Right renal pelvis (tissue), 4 donors: ENCODE results near the gene RAD51B. TPM values are rescaled to one million over a fixed set of nuclear protein-coding genes. Genes with fewer than 3 reads are reported as not detected.

Experiments
- DNase-seq, 4 donors: peaks; one replicate each; pipeline ENCODE4 v3.0.0-alpha.2; 2013; ENCODE audit warnings: low read depth in 4 of 4, low spot score in 3 of 4, missing footprints in 1 of 4
- polyA plus RNA-seq, 4 donors: library from polyadenylated mRNA; unstranded; fragments of 120-200 nt; gene quantifications; one replicate each; pipeline ENCODE4 v1.2.1, GENCODE V29; 2013; ENCODE audit not compliant: insufficient read length in 4 of 4

RAD51B gene
- polyA plus RNA-seq, 4 donors = 10.7 to 11.6 (median 11.3) TPM

- DNase-seq = no peak
Observed at GRCh38 chr14:68342216-68342763, 522.7 kb downstream of the RAD51B start.

GRCh38 chr14:68343534-68344118, 524.0 kb downstream of the RAD51B start:
- no peak for DNase-seq

GRCh38 chr14:68345738-68346137, 526.2 kb downstream of the RAD51B start:
- DNase-seq = no peak

GRCh38 chr14:68346556-68347343, 527.2 kb downstream of the RAD51B start:
- no peak for DNase-seq

- no peak for DNase-seq
Observed at GRCh38 chr14:68349900-68350629, 530.5 kb downstream of the RAD51B start.

GRCh38 chr14:68355415-68355814, 535.8 kb downstream of the RAD51B start:
- no peak for DNase-seq

- no peak for DNase-seq
Observed at GRCh38 chr14:68357777-68358176, 538.2 kb downstream of the RAD51B start.

GRCh38 chr14:68358500-68358899, 538.9 kb downstream of the RAD51B start:
- DNase-seq = no peak

GRCh38 chr14:68359022-68359836, 539.6 kb downstream of the RAD51B start:
- DNase-seq = no peak

- DNase-seq = no peak
Observed at GRCh38 chr14:68359837-68360552, 540.4 kb downstream of the RAD51B start.

- no peak for DNase-seq
Observed at GRCh38 chr14:68361231-68361630, 541.7 kb downstream of the RAD51B start.

GRCh38 chr14:68362846-68363245, 543.3 kb downstream of the RAD51B start:
- no peak for DNase-seq

- DNase-seq = no peak
Observed at GRCh38 chr14:68363466-68363842, 543.9 kb downstream of the RAD51B start.

GRCh38 chr14:68363843-68364767, 544.5 kb downstream of the RAD51B start:
- peak in 1 of 4 donors; percentile 57 for DNase-seq

GRCh38 chr14:68364792-68365192, 545.2 kb downstream of the RAD51B start:
- no peak for DNase-seq

- DNase-seq = no peak
Observed at GRCh38 chr14:68365228-68365627, 545.6 kb downstream of the RAD51B start.

GRCh38 chr14:68366656-68367055, 547.1 kb downstream of the RAD51B start:
- no peak for DNase-seq

GRCh38 chr14:68367536-68367935, 548.0 kb downstream of the RAD51B start:
- no peak for DNase-seq

- no peak for DNase-seq
Observed at GRCh38 chr14:68368850-68369249, 549.3 kb downstream of the RAD51B start.
